Ishikawa (cell line): ENCODE data around the gene ZNF592.

Experiments used
- CEBPB ChIP-seq: IDR thresholded peaks from 2 replicates; pipeline ENCODE4 v1.6.1; 2012
- CREB1 ChIP-seq: IDR thresholded peaks from 2 replicates; pipeline ENCODE4 v1.6.1; 2012; ENCODE audit warnings: low read depth
- EGR1 ChIP-seq: IDR thresholded peaks from 2 replicates; pipeline ENCODE4 v1.6.1; 2012
- EP300 ChIP-seq: IDR thresholded peaks from 2 replicates; pipeline ENCODE4 v1.6.1; 2012; ENCODE audit warnings: borderline replicate concordance
- FOXM1 ChIP-seq: IDR thresholded peaks from 2 replicates; pipeline ENCODE4 v1.6.1; 2012; ENCODE audit warnings: low read depth, borderline replicate concordance
- MAX ChIP-seq: IDR thresholded peaks from 2 replicates; pipeline ENCODE4 v1.6.1; 2012
- NFIC ChIP-seq: IDR thresholded peaks from 2 replicates; pipeline ENCODE4 v1.6.1; 2012
- RAD21 ChIP-seq: IDR thresholded peaks from 2 replicates; pipeline ENCODE4 v1.6.1; 2012; ENCODE audit warnings: low read depth
- TAF1 ChIP-seq: IDR thresholded peaks from 2 replicates; pipeline ENCODE4 v1.6.1; 2012; ENCODE audit warnings: low read depth, mild to moderate bottlenecking
- TCF12 ChIP-seq: IDR thresholded peaks from 2 replicates; pipeline ENCODE4 v1.6.1; 2012; ENCODE audit warnings: low read depth
- TEAD4 ChIP-seq: IDR thresholded peaks from 2 replicates; pipeline ENCODE4 v1.6.1; 2012
- USF1 ChIP-seq: IDR thresholded peaks from 2 replicates; pipeline ENCODE4 v1.6.1; 2012
- YY1 ChIP-seq: IDR thresholded peaks from 2 replicates; pipeline ENCODE4 v1.6.1; 2012; ENCODE audit warnings: low read depth
- ZBTB7A ChIP-seq: IDR thresholded peaks from 2 replicates; pipeline ENCODE4 v1.6.1; 2012; ENCODE audit warnings: low read depth
- TF ChIP-seq, protein P1 (sequence below): IDR thresholded peaks from 2 replicates; pipeline ENCODE4 v1.6.1; 2012; ENCODE audit warnings: low read depth, mild to moderate bottlenecking

Gene ZNF592

GRCh38 chr15:84759018-84759417, 10.6 kb downstream of the ZNF592 start:
- TF ChIP-seq USF1 (no peak), FOXM1 (no peak), TAF1 (no peak), RAD21 (no peak), MAX (no peak), ZBTB7A (no peak), CREB1 (no peak), TCF12 (no peak), NFIC (no peak)

- TF ChIP-seq TCF12 (no peak), TEAD4 (no peak), TAF1 (no peak), CREB1 (no peak), CEBPB (no peak), ZBTB7A (no peak), MAX (no peak), EGR1 (no peak), EP300 (no peak), FOXM1 (no peak), YY1 (no peak), NFIC (no peak), RAD21 (no peak)
- TF ChIP-seq, protein P1, sequence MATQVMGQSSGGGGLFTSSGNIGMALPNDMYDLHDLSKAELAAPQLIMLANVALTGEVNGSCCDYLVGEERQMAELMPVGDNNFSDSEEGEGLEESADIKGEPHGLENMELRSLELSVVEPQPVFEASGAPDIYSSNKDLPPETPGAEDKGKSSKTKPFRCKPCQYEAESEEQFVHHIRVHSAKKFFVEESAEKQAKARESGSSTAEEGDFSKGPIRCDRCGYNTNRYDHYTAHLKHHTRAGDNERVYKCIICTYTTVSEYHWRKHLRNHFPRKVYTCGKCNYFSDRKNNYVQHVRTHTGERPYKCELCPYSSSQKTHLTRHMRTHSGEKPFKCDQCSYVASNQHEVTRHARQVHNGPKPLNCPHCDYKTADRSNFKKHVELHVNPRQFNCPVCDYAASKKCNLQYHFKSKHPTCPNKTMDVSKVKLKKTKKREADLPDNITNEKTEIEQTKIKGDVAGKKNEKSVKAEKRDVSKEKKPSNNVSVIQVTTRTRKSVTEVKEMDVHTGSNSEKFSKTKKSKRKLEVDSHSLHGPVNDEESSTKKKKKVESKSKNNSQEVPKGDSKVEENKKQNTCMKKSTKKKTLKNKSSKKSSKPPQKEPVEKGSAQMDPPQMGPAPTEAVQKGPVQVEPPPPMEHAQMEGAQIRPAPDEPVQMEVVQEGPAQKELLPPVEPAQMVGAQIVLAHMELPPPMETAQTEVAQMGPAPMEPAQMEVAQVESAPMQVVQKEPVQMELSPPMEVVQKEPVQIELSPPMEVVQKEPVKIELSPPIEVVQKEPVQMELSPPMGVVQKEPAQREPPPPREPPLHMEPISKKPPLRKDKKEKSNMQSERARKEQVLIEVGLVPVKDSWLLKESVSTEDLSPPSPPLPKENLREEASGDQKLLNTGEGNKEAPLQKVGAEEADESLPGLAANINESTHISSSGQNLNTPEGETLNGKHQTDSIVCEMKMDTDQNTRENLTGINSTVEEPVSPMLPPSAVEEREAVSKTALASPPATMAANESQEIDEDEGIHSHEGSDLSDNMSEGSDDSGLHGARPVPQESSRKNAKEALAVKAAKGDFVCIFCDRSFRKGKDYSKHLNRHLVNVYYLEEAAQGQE, result no peak
Observed at GRCh38 chr15:84760219-84760618, 11.8 kb downstream of the ZNF592 start.

- TF ChIP-seq USF1, result no peak
- TF ChIP-seq EP300, result no peak
- TF ChIP-seq NFIC, result no peak
- TF ChIP-seq TAF1, result no peak
- TF ChIP-seq ZBTB7A, result no peak
- no peak for TF ChIP-seq CEBPB
- no peak for TF ChIP-seq FOXM1
- no peak for TF ChIP-seq CREB1
- no peak for TF ChIP-seq MAX
Observed at GRCh38 chr15:84761607-84762131, 13.3 kb downstream of the ZNF592 start.

DNA sequence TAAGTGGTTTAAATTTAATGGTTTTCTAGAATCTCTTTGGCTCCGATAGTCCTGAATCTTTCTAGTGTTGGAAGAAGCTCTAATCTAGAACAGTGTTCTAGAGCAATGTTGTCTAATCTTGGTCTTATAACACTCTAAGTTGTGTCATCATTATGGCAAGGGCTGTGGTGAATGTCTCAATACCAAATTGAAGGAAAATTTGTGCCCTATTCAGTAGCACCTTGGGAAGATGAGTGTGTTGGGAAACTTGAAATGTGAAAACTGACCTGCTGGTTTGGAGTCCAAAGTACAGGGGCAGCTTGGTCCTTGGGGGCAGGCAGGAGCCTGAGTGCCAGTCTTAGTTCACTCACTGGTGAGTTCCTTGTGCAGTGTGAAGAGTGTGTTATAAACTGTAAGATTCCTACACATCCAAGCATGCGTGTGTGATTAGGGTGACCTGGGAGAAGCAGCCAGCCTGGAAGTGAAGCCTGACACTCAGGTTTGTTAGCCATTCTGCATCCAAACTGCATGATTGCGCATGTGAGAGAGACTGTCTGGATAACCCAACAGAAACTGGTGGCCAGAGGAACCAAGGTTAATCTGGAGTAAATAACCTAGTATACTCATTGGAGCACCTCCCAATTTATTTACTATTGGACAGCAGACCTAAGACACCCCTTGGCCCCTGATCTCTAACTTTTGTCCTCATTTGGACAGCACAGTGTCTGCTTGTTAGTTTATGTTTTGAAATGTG, 14.6 kb downstream of the ZNF592 start:
- TF ChIP-seq EP300, result no peak
- TF ChIP-seq TAF1, result no peak
- TF ChIP-seq, protein P1, result no peak
- TF ChIP-seq FOXM1, result no peak
- no peak for TF ChIP-seq CREB1
- TF ChIP-seq EGR1, result no peak
- no peak for TF ChIP-seq RAD21
- no peak for TF ChIP-seq NFIC
- TF ChIP-seq USF1, result no peak

- no peak for TF ChIP-seq CREB1
- no peak for TF ChIP-seq RAD21
- no peak for TF ChIP-seq ZBTB7A
- no peak for TF ChIP-seq NFIC
- TF ChIP-seq TAF1, result no peak
- TF ChIP-seq EGR1, result no peak
- TF ChIP-seq MAX, result no peak
- TF ChIP-seq TCF12, result no peak
- TF ChIP-seq CEBPB, result no peak
- no peak for TF ChIP-seq EP300
- TF ChIP-seq TEAD4, result no peak
- no peak for TF ChIP-seq USF1
- TF ChIP-seq, protein P1, result no peak
- no peak for TF ChIP-seq YY1
- no peak for TF ChIP-seq FOXM1
Observed at GRCh38 chr15:84764585-84764984, 16.2 kb downstream of the ZNF592 start.
